Measurements from ENCODE around the gene SOX6. TPM values are rescaled to one million over a fixed set of nuclear protein-coding genes. Genes with fewer than 3 reads are reported as not detected.

SOX6 gene
- total RNA-seq, 1 experiment from 2014 or later: 5.1 TPM

DNA sequence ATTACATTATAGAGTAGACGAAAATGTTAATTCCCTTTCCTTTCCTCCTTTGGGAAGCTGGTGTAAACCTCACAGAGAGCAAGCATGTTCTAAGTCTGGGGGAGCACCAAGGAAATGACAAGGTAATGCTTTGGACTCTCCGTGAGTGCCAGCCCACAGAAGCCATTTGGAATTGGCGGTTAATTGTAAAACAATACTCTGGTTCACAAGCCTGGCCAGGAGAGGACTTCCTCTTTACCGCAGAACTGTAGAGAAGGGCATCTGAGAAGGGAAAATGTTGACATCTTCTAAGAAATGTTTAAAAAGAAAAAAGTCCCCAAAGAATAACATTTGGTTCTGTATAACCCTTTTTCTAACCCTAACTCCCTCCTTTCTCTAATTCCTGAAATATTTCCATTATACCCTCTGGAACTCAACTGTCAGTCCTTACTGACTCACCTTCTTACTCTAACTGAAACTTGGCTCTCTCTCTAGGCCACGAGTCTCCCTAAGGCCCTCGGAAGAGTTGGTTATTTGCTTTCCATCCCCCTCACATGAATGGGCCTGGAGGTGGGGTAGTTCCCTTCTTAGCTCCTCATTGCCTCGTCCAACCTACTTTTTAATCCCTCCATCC lies 379.8 kb downstream of the SOX6 start:
- Histone ChIP-seq H3F3A (ENCODE audit: insufficient read depth, low read depth) (no peaks in the 10 kb centered on the region), H3K4me2 (no peak overlapping the region), H3K36me3 (ENCODE audit: low read depth) (no peaks in the 10 kb centered on the region), H3K27ac (no peak overlapping the region), H3K9me3 (ENCODE audit: insufficient read depth, low read depth) (no peaks in the 10 kb centered on the region), H3K79me2 (ENCODE audit: low read depth) (no peaks in the 10 kb centered on the region), H2AFZ (no peak overlapping the region), H3K4me1 (replicated peaks; ENCODE audit: insufficient read depth) (no peaks in the 10 kb centered on the region), H3K4me3 (no peak overlapping the region), H3K27me3 (ENCODE audit: insufficient read depth, low read depth) (no peaks in the 10 kb centered on the region), H3K9me2 (ENCODE audit: insufficient read depth) (no peaks in the 10 kb centered on the region), H4K20me1 (ENCODE audit: insufficient read depth) (no peaks in the 10 kb centered on the region)
- BruUV-seq (replicated peaks): no TSS peak
- ChIA-PET POLR2A (ENCODE audit: unreplicated experiment) (interaction anchor here (0.6 kb wide), 1 partner anchor 1037 kb away, joined by 3 read pairs; no protein-coding TSS in a partner anchor), CTCF (no interaction called here)
- no peak for TF ChIP-seq EZH2 (IDR thresholded peaks at IDR 0.05; ENCODE audit: low read depth)
- TF ChIP-seq, protein P1, sequence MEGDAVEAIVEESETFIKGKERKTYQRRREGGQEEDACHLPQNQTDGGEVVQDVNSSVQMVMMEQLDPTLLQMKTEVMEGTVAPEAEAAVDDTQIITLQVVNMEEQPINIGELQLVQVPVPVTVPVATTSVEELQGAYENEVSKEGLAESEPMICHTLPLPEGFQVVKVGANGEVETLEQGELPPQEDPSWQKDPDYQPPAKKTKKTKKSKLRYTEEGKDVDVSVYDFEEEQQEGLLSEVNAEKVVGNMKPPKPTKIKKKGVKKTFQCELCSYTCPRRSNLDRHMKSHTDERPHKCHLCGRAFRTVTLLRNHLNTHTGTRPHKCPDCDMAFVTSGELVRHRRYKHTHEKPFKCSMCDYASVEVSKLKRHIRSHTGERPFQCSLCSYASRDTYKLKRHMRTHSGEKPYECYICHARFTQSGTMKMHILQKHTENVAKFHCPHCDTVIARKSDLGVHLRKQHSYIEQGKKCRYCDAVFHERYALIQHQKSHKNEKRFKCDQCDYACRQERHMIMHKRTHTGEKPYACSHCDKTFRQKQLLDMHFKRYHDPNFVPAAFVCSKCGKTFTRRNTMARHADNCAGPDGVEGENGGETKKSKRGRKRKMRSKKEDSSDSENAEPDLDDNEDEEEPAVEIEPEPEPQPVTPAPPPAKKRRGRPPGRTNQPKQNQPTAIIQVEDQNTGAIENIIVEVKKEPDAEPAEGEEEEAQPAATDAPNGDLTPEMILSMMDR (conservative IDR thresholded peaks at IDR 0.05): no peak
- DNase-seq: no peak
- intact Hi-C loops (cut with micrococcal nuclease; ENCODE audit: unreplicated experiment): no loop called here

DNA sequence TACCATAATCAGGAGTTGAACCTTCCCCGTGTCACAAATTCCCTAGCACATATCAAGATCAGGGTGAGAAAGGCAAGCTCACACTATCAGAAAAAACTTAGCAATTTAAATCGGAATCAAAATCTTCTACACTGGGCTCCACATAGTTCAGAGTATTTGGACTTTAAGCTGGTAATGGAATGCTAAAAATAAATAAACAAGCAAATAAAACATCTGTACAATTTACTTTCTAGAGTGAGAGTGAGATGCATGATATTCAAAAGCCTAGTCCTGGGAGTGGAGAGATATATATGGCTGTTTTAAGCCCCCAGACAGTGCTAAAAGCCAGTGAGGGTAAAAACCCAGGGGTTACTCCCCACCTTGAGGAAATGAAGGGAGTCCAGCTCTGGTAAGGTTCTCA lies 380.6 kb downstream of the SOX6 start:
- Histone ChIP-seq H3K9me2 (ENCODE audit: insufficient read depth) (no peaks in the 10 kb centered on the region), H4K20me1 (ENCODE audit: insufficient read depth) (no peaks in the 10 kb centered on the region), H3K4me3 (no peak overlapping the region), H3K4me2 (no peak overlapping the region), H3K9me3 (ENCODE audit: insufficient read depth, low read depth) (no peaks in the 10 kb centered on the region), H3K27ac (no peak overlapping the region), H3F3A (ENCODE audit: insufficient read depth, low read depth) (no peaks in the 10 kb centered on the region), H3K36me3 (ENCODE audit: low read depth) (no peaks in the 10 kb centered on the region), H3K79me2 (ENCODE audit: low read depth) (no peaks in the 10 kb centered on the region), H3K27me3 (ENCODE audit: insufficient read depth, low read depth) (no peaks in the 10 kb centered on the region), H3K4me1 (replicated peaks; ENCODE audit: insufficient read depth) (no peaks in the 10 kb centered on the region), H2AFZ (no peak overlapping the region)
- DNase-seq: no peak
- intact Hi-C loops (cut with micrococcal nuclease; ENCODE audit: unreplicated experiment): no loop called here
- POLR2A ChIA-PET (ENCODE audit: unreplicated experiment): interaction anchor here (0.6 kb wide), 1 partner anchor 1037 kb away, joined by 3 read pairs; no protein-coding TSS in a partner anchor
- no peak for TF ChIP-seq EZH2 (IDR thresholded peaks at IDR 0.05; ENCODE audit: low read depth)
- TF ChIP-seq, protein P1 (conservative IDR thresholded peaks at IDR 0.05): no peak
- BruUV-seq (replicated peaks): no TSS peak
- CTCF ChIA-PET: no interaction called here

GRCh38 chr11:15972838-15973237 lies 383.5 kb downstream of the SOX6 start:
- no peaks in the 10 kb centered on the region for H3K9me2 ChIP-seq (ENCODE audit: insufficient read depth)
- H3K27ac ChIP-seq: no peak overlapping the region
- H3K4me2 ChIP-seq: no peak overlapping the region
- H4K20me1 ChIP-seq (ENCODE audit: insufficient read depth): no peaks in the 10 kb centered on the region
- intact Hi-C loops (cut with micrococcal nuclease; ENCODE audit: unreplicated experiment): no loop called here
- no peaks in the 10 kb centered on the region for H3K27me3 ChIP-seq (ENCODE audit: insufficient read depth, low read depth)
- H3F3A ChIP-seq (ENCODE audit: insufficient read depth, low read depth): no peaks in the 10 kb centered on the region
- no peaks in the 10 kb centered on the region for H3K36me3 ChIP-seq (ENCODE audit: low read depth)
- H3K4me3 ChIP-seq: no peak overlapping the region
- BruUV-seq (replicated peaks): no TSS peak
- ChIA-PET POLR2A (ENCODE audit: unreplicated experiment) (no interaction called here), CTCF (no interaction called here)
- H3K9me3 ChIP-seq (ENCODE audit: insufficient read depth, low read depth): no peaks in the 10 kb centered on the region; the same call in 1 of the 2 replicates
- TF ChIP-seq, protein P1 (conservative IDR thresholded peaks at IDR 0.05): no peak
- TF ChIP-seq EZH2 (IDR thresholded peaks at IDR 0.05; ENCODE audit: low read depth): no peak
- no peak for DNase-seq
- H3K4me1 ChIP-seq (replicated peaks; ENCODE audit: insufficient read depth): peaks cover 25% of the 10 kb centered on the region
- H2AFZ ChIP-seq: no peak overlapping the region
- H3K79me2 ChIP-seq (ENCODE audit: low read depth): no peaks in the 10 kb centered on the region
